ENCODE measurements around the gene GABRA5.
"Not testable (repeated sequence)": the region's sequence is repeated elsewhere in the genome, so short reads cannot be mapped to it uniquely, and the experiment has no call there.

GABRA5 gene

DNA sequence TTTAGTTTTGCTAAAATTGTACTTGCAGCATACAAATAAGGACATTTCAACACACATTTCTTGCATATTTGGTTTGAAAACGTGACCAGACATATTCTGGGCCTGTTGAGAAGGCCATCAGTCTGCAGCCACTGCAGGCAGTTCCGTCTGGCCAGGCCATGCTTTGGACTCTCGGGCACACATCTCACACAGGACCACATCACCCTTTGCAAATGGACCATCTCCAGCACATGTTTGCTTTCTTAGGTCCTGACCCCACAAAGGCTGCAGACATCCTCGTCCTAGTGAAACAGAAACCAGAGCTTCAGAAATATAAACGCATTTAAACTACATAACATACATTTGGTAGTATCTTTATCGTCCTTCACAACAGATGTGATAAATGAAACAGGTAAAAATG, 24.1 kb downstream of the GABRA5 start:
- DNase-seq (ENCODE audit: low read depth), result no peak
- H3K4me3 ChIP-seq (replicated peaks; ENCODE audit: low read depth, low read length), result no peak overlapping the region
- TF ChIP-seq, protein P1, sequence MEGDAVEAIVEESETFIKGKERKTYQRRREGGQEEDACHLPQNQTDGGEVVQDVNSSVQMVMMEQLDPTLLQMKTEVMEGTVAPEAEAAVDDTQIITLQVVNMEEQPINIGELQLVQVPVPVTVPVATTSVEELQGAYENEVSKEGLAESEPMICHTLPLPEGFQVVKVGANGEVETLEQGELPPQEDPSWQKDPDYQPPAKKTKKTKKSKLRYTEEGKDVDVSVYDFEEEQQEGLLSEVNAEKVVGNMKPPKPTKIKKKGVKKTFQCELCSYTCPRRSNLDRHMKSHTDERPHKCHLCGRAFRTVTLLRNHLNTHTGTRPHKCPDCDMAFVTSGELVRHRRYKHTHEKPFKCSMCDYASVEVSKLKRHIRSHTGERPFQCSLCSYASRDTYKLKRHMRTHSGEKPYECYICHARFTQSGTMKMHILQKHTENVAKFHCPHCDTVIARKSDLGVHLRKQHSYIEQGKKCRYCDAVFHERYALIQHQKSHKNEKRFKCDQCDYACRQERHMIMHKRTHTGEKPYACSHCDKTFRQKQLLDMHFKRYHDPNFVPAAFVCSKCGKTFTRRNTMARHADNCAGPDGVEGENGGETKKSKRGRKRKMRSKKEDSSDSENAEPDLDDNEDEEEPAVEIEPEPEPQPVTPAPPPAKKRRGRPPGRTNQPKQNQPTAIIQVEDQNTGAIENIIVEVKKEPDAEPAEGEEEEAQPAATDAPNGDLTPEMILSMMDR (IDR thresholded peaks at IDR 0.05; ENCODE audit: low read length, missing control alignments), result no peak

DNA sequence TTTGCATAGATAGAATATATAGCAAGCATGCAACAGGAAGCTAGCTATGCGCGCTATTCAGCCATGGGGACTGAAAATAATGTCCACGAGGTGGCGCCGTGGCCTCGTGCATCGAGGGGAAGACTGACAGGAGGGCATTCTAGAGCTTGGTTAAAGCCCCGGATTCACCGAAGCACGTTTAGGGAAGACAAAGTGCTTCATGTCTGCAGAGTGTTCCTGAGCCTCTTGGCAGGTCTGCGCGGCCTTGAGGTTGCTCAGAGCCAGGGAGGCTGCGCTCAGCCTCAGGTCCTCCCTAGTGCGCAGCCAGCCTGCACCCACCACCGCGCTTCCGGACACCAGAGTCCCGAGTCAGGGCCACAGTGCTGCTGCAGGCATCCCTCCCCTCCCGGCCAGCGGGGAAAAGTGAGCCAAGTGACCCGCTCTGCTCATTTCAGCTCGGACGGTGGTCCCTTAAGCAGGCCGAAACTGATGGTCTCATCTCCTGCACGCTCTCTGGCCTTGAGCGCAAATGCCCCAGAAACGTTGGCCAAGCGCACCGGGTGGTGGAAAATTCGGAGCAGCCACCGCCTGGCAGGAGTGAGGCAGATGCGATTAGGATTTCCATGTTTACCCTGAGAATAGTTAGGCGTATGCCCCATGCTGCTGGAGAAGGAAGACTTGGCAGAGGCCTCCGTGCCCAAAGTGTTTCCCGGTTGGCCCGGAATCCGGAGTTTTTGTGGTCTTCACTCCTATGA, 24.8 kb downstream of the GABRA5 start:
- TF ChIP-seq, protein P1 (IDR thresholded peaks at IDR 0.05; ENCODE audit: low read length, missing control alignments), result peak; percentile 66
- peak overlapping the region; percentile 0 for H3K4me3 ChIP-seq (replicated peaks; ENCODE audit: low read depth, low read length)
- peak; percentile 71 for DNase-seq (ENCODE audit: low read depth)

DNA sequence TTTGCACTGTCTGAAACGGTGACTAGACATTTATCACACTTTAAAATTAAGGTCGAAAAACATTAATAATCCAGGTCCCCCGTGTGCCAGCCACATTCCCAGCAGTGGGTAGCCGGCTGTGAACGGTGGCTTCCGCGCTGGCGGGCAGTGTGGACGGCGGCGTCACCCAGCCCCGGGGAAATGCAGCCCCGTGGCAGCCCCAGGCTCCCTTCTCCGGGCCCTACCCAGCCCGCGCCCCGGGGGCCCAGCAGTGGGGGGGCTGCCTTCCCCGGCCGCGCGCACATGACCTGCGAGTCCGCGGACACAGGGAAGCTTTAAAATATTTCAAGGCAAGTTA, 25.3 kb downstream of the GABRA5 start:
- DNase-seq (ENCODE audit: low read depth), result no peak
- H3K4me3 ChIP-seq (replicated peaks; ENCODE audit: low read depth, low read length), result no peak overlapping the region
- TF ChIP-seq, protein P1 (IDR thresholded peaks at IDR 0.05; ENCODE audit: low read length, missing control alignments), result no peak

DNA sequence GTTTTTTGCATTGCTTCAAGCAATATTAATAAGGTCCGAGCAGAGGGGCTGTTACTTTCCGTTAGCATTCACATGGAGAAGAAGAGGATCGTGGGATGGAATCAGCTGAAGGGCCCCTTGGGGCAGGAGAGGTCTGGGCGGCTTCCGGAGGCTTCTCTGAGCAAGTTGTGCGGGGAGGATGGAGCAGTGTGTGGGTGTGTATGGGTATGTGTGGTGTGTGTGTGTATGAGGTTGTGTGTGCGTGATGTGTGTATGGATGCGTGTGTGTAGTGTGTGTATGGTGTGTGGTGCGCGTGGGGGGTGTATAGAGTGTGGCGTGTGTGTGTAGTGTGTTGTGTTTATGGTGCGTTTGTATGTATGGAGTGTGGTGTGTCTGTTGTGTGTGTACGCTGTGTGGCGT, 25.8 kb downstream of the GABRA5 start:
- no peak overlapping the region for H3K4me3 ChIP-seq (replicated peaks; ENCODE audit: low read depth, low read length)
- TF ChIP-seq, protein P1 (IDR thresholded peaks at IDR 0.05; ENCODE audit: low read length, missing control alignments), result no peak
- DNase-seq (ENCODE audit: low read depth), result no peak

DNA sequence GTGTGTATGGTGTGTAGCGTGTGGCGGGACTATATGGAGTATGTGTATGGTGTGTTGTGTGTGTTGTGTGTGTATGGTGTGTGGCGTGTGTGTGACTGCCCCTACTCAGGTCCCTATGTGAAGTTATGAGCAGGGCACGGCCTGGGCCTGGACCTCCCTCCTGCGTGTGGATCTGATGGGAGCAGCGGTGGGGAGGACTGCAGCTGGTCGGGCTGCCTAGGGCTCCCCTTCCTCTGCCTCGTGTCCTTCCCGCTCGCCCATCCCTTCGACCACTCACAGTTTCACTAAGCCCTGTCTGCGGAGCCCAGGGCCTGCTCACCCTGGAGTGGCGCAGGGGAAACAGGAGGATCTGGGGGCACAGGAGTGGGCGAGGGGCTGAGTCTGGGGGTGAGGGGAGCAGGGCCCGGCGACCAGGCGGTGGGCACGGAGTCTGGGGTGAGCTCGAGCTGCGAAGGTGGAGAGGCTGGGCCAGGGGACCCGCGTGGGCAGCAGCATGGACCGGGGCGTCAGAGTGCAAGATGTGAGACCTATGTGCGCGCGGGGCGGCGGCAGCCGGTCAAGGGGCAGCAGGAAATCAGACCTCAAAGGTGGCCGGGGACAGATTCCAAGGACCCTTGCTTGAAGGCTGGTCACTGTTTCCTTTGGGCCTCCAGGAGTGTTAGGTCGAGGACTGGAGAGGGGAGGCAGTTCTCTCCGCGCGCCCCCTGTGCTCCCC, 26.6 kb downstream of the GABRA5 start:
- no peak for DNase-seq (ENCODE audit: low read depth)
- no peak overlapping the region for H3K4me3 ChIP-seq (replicated peaks; ENCODE audit: low read depth, low read length)
- TF ChIP-seq, protein P1 (IDR thresholded peaks at IDR 0.05; ENCODE audit: low read length, missing control alignments), result no peak

DNA sequence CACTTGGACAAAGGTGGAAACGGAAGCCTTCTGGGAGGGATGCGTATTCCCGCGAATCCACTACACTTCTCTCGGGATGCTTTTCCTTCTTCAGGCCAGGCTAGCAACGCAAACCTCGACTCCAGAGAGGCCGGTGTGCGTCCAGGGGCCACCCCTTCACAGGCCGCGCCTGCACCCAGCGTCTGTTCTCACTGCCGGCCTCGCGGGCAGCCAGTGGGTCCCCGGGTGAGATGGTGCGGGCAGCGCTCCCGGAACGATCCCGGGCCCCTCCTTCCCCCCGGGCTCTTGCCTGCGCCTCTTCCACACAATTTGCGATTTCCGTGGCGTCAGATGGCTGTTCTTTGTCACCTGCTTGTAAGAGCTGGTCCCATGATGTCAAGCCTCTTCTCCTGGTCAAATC, 27.3 kb downstream of the GABRA5 start:
- H3K4me3 ChIP-seq (replicated peaks; ENCODE audit: low read depth, low read length), result no peak overlapping the region
- DNase-seq (ENCODE audit: low read depth), result no peak
- TF ChIP-seq, protein P1 (IDR thresholded peaks at IDR 0.05; ENCODE audit: low read length, missing control alignments), result no peak

DNA sequence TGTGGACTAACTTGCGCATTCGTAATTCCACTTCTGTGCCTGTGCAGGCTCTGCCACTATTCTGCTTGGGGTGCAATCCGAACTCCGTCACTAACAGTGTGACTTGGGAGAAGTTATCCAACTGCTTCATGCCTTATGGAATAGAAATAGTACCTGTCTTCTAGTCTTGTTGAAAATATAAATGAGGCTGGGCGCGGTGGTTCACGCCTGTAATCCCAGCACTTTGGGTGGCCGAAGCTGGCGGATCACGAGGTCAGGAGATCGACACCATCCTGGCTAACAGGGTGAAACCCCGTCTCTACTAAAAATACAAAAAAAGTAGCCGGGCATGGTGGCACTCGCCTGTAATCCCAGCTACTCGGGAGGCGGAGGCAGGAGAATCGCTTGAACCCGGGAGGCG, 28.5 kb downstream of the GABRA5 start:
- not testable (repeated sequence) for H3K4me3 ChIP-seq (replicated peaks; ENCODE audit: low read depth, low read length); DNase-seq (ENCODE audit: low read depth)

Measured in fibroblast of pulmonary artery (primary cell).